ENCODE results near the gene AKAP14.
"Not testable (repeated sequence)": the region's sequence is repeated elsewhere in the genome, so short reads cannot be mapped to it uniquely, and the experiment has no call there.

AKAP14 gene

GRCh38 chrX:119895843-119896326 is at the start of gene AKAP14:
AKAP14 (plus strand) TSS chrX:119895893; CDS start chrX:119903224, 7,331 bp downstream.
- DNase-seq (ENCODE audit: low spot score) = no peak

GRCh38 chrX:119852382-119853353 is 43.0 kb upstream of the AKAP14 start, which contains the start of gene UPF3B:
UPF3B (minus strand) TSS chrX:119852963; CDS start chrX:119852928, 35 bp downstream.
- peak; percentile 95 for DNase-seq (ENCODE audit: low spot score)

GRCh38 chrX:119853444-119853843 is 42.2 kb upstream of the AKAP14 start:
- DNase-seq (ENCODE audit: low spot score) = no peak

- DNase-seq (ENCODE audit: low spot score) = peak; percentile 11
Observed at GRCh38 chrX:119870626-119871131, 25.0 kb upstream of the AKAP14 start.

GRCh38 chrX:119871245-119871598 is 24.5 kb upstream of the AKAP14 start:
- DNase-seq (ENCODE audit: low spot score) = no peak

- DNase-seq (ENCODE audit: low spot score) = peak; percentile 79
Observed at GRCh38 chrX:119871599-119872395, 23.9 kb upstream of the AKAP14 start, which contains the start of the genes NDUFA1 and RNF113A. NDUFA1 (plus strand) TSS chrX:119871832; CDS start chrX:119871912, 80 bp downstream. RNF113A (minus strand) TSS chrX:119871733; CDS start chrX:119871613, 120 bp downstream.

- DNase-seq (ENCODE audit: low spot score) = no peak
Observed at GRCh38 chrX:119878740-119879139, 17.0 kb upstream of the AKAP14 start.

GRCh38 chrX:119880076-119880475 is 15.6 kb upstream of the AKAP14 start:
- DNase-seq (ENCODE audit: low spot score) = no peak

- DNase-seq (ENCODE audit: low spot score) = peak; percentile 11
Observed at GRCh38 chrX:119880552-119881437, 14.9 kb upstream of the AKAP14 start.

- DNase-seq (ENCODE audit: low spot score) = peak; percentile 11
Observed at GRCh38 chrX:119885554-119886428, 9.9 kb upstream of the AKAP14 start.

GRCh38 chrX:119887721-119888425 is 7.8 kb upstream of the AKAP14 start:
- peak; percentile 20 for DNase-seq (ENCODE audit: low spot score)

- DNase-seq (ENCODE audit: low spot score) = not testable (repeated sequence)
Observed at GRCh38 chrX:119890626-119891025, 5.1 kb upstream of the AKAP14 start.

GRCh38 chrX:119891961-119892692 is 3.6 kb upstream of the AKAP14 start:
- not testable (repeated sequence) for DNase-seq (ENCODE audit: low spot score)

- peak; percentile 16 for DNase-seq (ENCODE audit: low spot score)
Observed at GRCh38 chrX:119899125-119899524, 3.4 kb downstream of the AKAP14 start.

GRCh38 chrX:119900976-119901375 is 5.3 kb downstream of the AKAP14 start:
- no peak for DNase-seq (ENCODE audit: low spot score)

- DNase-seq (ENCODE audit: low spot score) = no peak
Observed at GRCh38 chrX:119916310-119916709, 20.6 kb downstream of the AKAP14 start.

GRCh38 chrX:119917877-119918276 is 22.2 kb downstream of the AKAP14 start:
- no peak for DNase-seq (ENCODE audit: low spot score)

- no peak for DNase-seq (ENCODE audit: low spot score)
Observed at GRCh38 chrX:119919835-119920585, 24.3 kb downstream of the AKAP14 start.
